ENCODE data around the gene RUNX2.

GRCh38 chr6:45478240-45478639, 150.1 kb downstream of the RUNX2 start:
- TF ChIP-seq CTCF (tag by site-specific recombination; IDR thresholded peaks at IDR 0.05) (no peak), ZNF354C (tag by site-specific recombination; IDR thresholded peaks at IDR 0.05; ENCODE audit: borderline replicate concordance, low read depth) (no peak), ZBTB26 (tag by site-specific recombination; optimal IDR thresholded peaks at IDR 0.05) (no peak), HOXA7 (CRISPR knock-in tag; IDR thresholded peaks at IDR 0.05; ENCODE audit: borderline replicate concordance) (no peak)
